GM13977 (cell line): ENCODE results near the gene WDR64.
"Not testable (repeated sequence)": the region's sequence is repeated elsewhere in the genome, so short reads cannot be mapped to it uniquely, and the experiment has no call there.

Experiments used
- DNase-seq: peaks from one replicate; pipeline ENCODE4 v3.0.0; 2012; ENCODE audit warnings: low spot score
- in situ Hi-C: fragments of 300-500 bp; cut with MboI; formaldehyde crosslinking; loops from one replicate; pipeline ENCODE4 v1.12.0; 2022; ENCODE audit warnings: low sequenced_read_pairs, low pct_unique_long_range_greater_than_20kb, mixed read lengths, inconsistent platforms; ENCODE audit not compliant: unreplicated experiment
- TF ChIP-seq, protein P1 (sequence below): IDR thresholded peaks from 2 replicates; pipeline ENCODE4 v1.5.1; 2012; ENCODE audit warnings: mild to moderate bottlenecking, control low read depth; ENCODE audit not compliant: insufficient read depth; ENCODE audit errors: extremely low read depth, missing control alignments

Gene WDR64

DNA sequence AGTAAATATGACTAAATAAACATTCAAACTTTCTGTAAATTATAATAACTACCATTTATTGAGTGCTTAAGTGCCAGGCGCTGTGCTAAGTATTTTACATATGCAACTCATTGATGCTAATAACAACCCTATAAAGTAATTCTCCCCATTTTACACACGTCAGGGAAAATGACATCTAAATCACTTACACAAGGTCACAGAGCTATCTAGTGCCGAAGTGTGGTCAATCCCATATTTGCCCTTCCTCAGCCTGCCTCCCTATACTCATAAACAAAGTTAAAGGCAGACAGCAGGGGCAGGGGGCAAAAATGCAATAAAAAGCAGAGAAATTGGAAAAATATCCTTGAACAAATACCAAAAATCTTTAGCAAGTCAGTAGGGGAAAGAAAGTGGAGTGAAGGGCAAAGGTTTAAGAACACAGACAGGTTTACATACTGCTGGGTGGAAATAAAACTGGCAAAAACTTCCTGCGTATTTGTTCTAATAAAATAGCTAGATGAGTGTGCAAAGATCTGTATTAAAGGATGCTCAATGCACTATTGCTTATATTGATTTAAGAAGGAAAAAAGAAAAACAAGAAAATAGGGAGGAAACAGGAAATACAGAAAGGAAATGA is 72.8 kb downstream of the WDR64 start:
- in situ Hi-C loops, result no loop called here
- TF ChIP-seq, protein P1, sequence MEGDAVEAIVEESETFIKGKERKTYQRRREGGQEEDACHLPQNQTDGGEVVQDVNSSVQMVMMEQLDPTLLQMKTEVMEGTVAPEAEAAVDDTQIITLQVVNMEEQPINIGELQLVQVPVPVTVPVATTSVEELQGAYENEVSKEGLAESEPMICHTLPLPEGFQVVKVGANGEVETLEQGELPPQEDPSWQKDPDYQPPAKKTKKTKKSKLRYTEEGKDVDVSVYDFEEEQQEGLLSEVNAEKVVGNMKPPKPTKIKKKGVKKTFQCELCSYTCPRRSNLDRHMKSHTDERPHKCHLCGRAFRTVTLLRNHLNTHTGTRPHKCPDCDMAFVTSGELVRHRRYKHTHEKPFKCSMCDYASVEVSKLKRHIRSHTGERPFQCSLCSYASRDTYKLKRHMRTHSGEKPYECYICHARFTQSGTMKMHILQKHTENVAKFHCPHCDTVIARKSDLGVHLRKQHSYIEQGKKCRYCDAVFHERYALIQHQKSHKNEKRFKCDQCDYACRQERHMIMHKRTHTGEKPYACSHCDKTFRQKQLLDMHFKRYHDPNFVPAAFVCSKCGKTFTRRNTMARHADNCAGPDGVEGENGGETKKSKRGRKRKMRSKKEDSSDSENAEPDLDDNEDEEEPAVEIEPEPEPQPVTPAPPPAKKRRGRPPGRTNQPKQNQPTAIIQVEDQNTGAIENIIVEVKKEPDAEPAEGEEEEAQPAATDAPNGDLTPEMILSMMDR, result no peak
- no peak for DNase-seq

- in situ Hi-C loops, result no loop called here
- DNase-seq, result no peak
- TF ChIP-seq, protein P1, result no peak
Measured at GRCh38 chr1:241730031-241730430, 78.0 kb downstream of the WDR64 start.

DNA sequence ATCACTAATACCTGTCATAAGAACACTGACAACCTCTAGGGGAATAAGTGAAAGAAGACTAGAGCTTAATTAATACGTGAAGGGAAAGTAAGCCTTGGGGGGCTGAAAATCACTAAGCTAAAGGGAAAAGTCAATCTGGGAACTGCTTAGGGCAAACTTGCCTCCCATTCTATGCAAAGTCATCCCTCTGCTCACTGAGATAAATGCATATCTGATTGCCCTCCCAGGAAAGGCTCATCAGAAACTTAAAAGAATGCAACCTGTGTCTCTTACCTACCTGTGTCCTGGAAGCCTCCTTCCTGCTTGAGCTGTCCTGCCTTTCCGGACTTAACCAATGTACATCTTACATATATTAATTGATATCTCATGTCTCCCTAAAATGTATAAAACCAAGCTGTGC is 81.8 kb downstream of the WDR64 start:
- in situ Hi-C loops, result no loop called here
- DNase-seq, result no peak

DNA sequence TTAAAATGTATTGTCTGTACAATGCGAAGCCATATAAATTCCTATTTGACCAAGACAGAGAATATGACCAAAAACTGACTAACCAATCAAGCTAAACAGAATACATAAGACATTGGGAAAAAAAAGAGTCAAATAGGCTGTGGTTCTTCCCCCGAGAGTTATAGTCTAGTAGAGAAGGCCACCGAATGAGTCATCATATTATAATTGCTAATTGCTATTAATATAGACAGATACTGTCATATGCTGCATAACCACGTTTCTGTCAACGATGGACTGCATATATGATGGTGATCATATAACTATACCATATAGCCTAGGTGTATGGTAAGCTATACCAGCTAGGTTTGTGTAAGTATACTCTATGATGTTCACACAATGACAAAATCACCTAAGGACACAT is 82.5 kb downstream of the WDR64 start:
- TF ChIP-seq, protein P1, result no peak
- in situ Hi-C loops, result no loop called here

More for the DNA sequence above, 81.8 kb downstream of the WDR64 start:
- TF ChIP-seq, protein P1, result no peak

DNA sequence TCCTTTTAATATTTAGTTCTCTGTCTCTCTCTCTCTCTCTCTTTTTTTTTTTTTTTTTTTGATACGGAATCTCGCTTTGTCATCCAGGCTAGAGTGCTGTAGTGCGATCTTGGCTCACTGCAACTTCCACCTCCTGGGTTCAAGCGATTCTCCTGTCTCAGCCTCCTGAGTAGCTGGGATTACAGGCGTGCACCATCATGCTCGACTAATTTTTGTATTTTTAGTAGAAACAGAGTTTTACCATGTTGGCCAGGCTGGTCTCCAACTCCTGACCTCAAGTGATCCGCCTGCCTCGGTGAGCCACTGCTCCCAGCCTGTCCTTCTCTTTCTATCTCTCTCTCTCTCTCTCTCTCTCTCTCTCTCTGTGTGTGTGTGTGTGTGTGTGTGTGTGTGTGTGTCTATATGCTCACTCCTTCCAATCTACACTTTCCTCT is 83.4 kb downstream of the WDR64 start:
- in situ Hi-C loops, result not testable (repeated sequence)

More for the DNA sequence above, 82.5 kb downstream of the WDR64 start:
- no peak for DNase-seq

GRCh38 chr1:241736387-241736786 is 84.3 kb downstream of the WDR64 start:
- TF ChIP-seq, protein P1, result no peak
- in situ Hi-C loops, result no loop called here
- no peak for DNase-seq

More for the DNA sequence above, 83.4 kb downstream of the WDR64 start:
- not testable (repeated sequence) for DNase-seq

- TF ChIP-seq, protein P1, result no peak
- no peak for DNase-seq
- in situ Hi-C loops, result no loop called here
Measured at GRCh38 chr1:241738284-241739078, 86.4 kb downstream of the WDR64 start.
